ENCODE data around the gene HS1BP3. TPM values are rescaled to one million over a fixed set of nuclear protein-coding genes. Genes with fewer than 3 reads are reported as not detected.

Gene HS1BP3
- total RNA-seq, 1 donor from 2014 or later: 21.0 TPM

DNA sequence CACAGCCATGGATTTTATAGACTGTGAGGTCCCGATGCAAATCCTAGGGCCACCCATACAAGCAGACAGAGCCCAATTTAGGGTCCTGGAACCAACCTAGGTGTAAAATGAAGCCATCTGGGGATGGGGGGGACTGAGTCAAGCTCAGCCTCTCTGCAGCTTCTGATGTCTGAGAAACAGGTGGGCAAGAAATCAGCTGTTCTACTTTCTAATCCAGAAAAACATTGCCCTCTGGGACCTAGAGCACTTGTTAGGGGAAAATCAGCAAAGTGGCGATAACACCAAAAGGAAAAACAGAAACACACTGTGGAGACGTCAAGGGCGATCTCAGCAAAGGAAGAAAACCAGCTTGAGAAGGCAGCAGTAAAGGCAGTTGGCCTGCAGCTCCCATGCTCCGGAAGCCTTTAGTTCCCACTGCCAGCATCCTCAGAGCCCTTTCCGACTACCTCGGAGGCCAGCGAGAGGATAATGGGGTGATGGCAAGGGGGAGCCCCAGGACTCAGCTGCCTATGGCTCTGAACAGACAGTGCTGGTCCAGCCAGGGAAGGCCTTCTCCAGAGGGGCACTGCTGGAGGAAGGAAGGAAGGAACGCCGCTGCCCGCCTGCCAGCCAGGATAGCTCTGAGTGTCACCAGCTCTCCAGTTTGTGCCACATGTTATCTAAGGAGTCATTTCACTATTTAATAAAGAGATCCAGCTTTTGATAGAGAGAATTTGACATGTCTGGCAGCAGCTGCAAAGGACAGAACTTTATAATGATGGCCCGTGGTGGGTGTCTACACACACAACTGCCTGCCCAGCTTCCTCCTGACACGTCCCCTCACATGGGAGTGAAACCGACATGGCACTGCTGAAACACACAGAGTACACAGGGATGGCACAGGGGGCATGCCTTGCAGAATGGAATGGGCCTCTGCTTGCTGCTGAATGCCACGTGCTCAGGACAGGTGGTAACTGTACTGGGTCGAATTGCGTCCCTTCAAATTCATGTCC is 37.7 kb downstream of the HS1BP3 start:
- FAIRE-seq (no peak), DNase-seq (ENCODE audit: low read depth) (no peak)
- Histone ChIP-seq H3K4me2 (ENCODE audit: low read length) (no peak overlapping the region), H3K27me3 (ENCODE audit: insufficient read depth, low read length) (no peaks in the 10 kb centered on the region), H3K4me1 (ENCODE audit: insufficient read depth, low read length) (peaks cover 47% of the 10 kb centered on the region), H2AFZ (ENCODE audit: low read depth, low read length) (no peak overlapping the region), H3K9me3 (ENCODE audit: insufficient read depth, low read depth, low read length) (no peaks in the 10 kb centered on the region), H3K27ac (ENCODE audit: low read depth, low read length) (no peak overlapping the region), H3K79me2 (ENCODE audit: insufficient read depth, low read length) (no peaks in the 10 kb centered on the region), H4K20me1 (ENCODE audit: insufficient read depth, low read length) (no peaks in the 10 kb centered on the region), H3K9ac (ENCODE audit: low read length) (no peak overlapping the region), H3K36me3 (ENCODE audit: insufficient read depth, low read length) (no peaks in the 10 kb centered on the region), H3K4me3 (ENCODE audit: insufficient read depth, low read depth, low read length) (no peak overlapping the region)
- Mint-ChIP-seq H3K36me3 (ENCODE audit: low read depth, unreplicated experiment) (peaks cover 1% of the 10 kb centered on the region), H3K4me1 (ENCODE audit: low read depth, unreplicated experiment) (peaks cover 24% of the 10 kb centered on the region), H3K27me3 (ENCODE audit: low read depth, unreplicated experiment) (peaks cover 2% of the 10 kb centered on the region), H3K9me3 (ENCODE audit: unreplicated experiment) (peaks cover 1% of the 10 kb centered on the region), H3K4me3 (ENCODE audit: unreplicated experiment) (no peak overlapping the region), H3K27ac (ENCODE audit: unreplicated experiment) (no peak overlapping the region)
- no peak for TF ChIP-seq EZH2 (IDR thresholded peaks at IDR 0.05; ENCODE audit: insufficient read depth, low read length)
- TF ChIP-seq, protein P1, sequence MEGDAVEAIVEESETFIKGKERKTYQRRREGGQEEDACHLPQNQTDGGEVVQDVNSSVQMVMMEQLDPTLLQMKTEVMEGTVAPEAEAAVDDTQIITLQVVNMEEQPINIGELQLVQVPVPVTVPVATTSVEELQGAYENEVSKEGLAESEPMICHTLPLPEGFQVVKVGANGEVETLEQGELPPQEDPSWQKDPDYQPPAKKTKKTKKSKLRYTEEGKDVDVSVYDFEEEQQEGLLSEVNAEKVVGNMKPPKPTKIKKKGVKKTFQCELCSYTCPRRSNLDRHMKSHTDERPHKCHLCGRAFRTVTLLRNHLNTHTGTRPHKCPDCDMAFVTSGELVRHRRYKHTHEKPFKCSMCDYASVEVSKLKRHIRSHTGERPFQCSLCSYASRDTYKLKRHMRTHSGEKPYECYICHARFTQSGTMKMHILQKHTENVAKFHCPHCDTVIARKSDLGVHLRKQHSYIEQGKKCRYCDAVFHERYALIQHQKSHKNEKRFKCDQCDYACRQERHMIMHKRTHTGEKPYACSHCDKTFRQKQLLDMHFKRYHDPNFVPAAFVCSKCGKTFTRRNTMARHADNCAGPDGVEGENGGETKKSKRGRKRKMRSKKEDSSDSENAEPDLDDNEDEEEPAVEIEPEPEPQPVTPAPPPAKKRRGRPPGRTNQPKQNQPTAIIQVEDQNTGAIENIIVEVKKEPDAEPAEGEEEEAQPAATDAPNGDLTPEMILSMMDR (IDR thresholded peaks at IDR 0.05; ENCODE audit: insufficient read depth, low read depth, low read length): no peak

DNA sequence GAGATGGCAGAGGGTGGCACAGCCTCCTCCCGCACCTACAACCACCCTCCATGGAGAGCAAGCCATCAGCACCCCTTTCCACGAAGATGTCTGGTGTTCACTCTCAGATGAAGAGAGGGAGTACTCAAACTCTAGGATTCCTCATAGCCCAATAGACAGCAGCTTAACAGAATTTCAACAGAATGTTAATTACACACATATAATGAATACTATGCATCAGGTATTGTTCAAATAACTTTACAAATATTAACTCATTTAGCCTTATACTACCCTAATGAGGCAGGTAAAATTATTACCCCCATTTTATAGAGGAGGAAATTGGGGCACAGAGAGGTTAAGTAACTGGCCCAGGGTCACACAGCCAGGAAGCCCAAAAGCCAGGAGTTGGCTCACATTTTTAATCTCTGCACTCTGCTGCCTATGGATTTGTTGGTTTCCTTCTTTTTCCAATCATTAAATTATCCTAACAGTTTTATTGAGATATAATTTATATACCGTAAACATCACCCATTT is 39.0 kb downstream of the HS1BP3 start:
- H3K4me3 Mint-ChIP-seq (ENCODE audit: unreplicated experiment): no peak overlapping the region
- Histone ChIP-seq H3K79me2 (ENCODE audit: insufficient read depth, low read length) (no peaks in the 10 kb centered on the region), H3K27me3 (ENCODE audit: insufficient read depth, low read length) (no peaks in the 10 kb centered on the region), H3K36me3 (ENCODE audit: insufficient read depth, low read length) (no peaks in the 10 kb centered on the region), H3K27ac (ENCODE audit: low read depth, low read length) (peak overlapping the region; percentile 44), H3K9ac (ENCODE audit: low read length) (peak overlapping the region; percentile 51), H3K4me3 (ENCODE audit: insufficient read depth, low read depth, low read length) (no peak overlapping the region), H3K4me1 (ENCODE audit: insufficient read depth, low read length) (peaks cover 35% of the 10 kb centered on the region), H4K20me1 (ENCODE audit: insufficient read depth, low read length) (no peaks in the 10 kb centered on the region), H2AFZ (ENCODE audit: low read depth, low read length) (no peak overlapping the region), H3K4me2 (ENCODE audit: low read length) (peak overlapping the region; percentile 60), H3K9me3 (ENCODE audit: insufficient read depth, low read depth, low read length) (no peaks in the 10 kb centered on the region)
- peaks cover 2% of the 10 kb centered on the region for H3K27me3 Mint-ChIP-seq (ENCODE audit: low read depth, unreplicated experiment)
- FAIRE-seq (no peak), DNase-seq (ENCODE audit: low read depth) (no peak)
- H3K36me3 Mint-ChIP-seq (ENCODE audit: low read depth, unreplicated experiment): peaks cover 1% of the 10 kb centered on the region
- TF ChIP-seq EZH2 (IDR thresholded peaks at IDR 0.05; ENCODE audit: insufficient read depth, low read length): no peak
- TF ChIP-seq, protein P1 (IDR thresholded peaks at IDR 0.05; ENCODE audit: insufficient read depth, low read depth, low read length): no peak
- H3K27ac Mint-ChIP-seq (ENCODE audit: unreplicated experiment): no peak overlapping the region
- H3K4me1 Mint-ChIP-seq (ENCODE audit: low read depth, unreplicated experiment): peaks cover 19% of the 10 kb centered on the region
- H3K9me3 Mint-ChIP-seq (ENCODE audit: unreplicated experiment): peaks cover 9% of the 10 kb centered on the region

All from astrocyte (in vitro differentiated cells and primary cell).